Measurements from ENCODE around the gene STK39.

Gene STK39

GRCh38 chr2:168024459-168024858 lies 222.9 kb downstream of the STK39 start:
- Histone ChIP-seq H3K4me3 (ENCODE audit: low read depth, low read length) (no peak overlapping the region), H3K4me1 (ENCODE audit: control insufficient read depth in 1 of 2, insufficient read depth in 2 of 2, low read length in 2 of 2) (no peaks in the 10 kb centered on the region), H3K27me3 (ENCODE audit: insufficient read depth, low read length) (no peaks in the 10 kb centered on the region), H3K79me1 (ENCODE audit: low read length) (no peaks in the 10 kb centered on the region), H3K18ac (ENCODE audit: low read length) (no peak overlapping the region), H2AFZ (ENCODE audit: insufficient read depth, low read length, poor library complexity) (no peak overlapping the region), H3K36me3 (ENCODE audit: control insufficient read depth in 1 of 2, insufficient read depth in 2 of 2, low read length in 2 of 2) (no peaks in the 10 kb centered on the region), H2BK120ac (ENCODE audit: insufficient read depth, low read length, poor library complexity) (no peak overlapping the region), H3K4me2 (ENCODE audit: low read length) (no peak overlapping the region), H3K23ac (ENCODE audit: low read length) (no peak overlapping the region), H4K12ac (ENCODE audit: low read depth, low read length) (no peak overlapping the region), H4K8ac (ENCODE audit: low read depth, low read length) (no peak overlapping the region), H3K14ac (ENCODE audit: low read length) (no peak overlapping the region), H2AK5ac (ENCODE audit: low read length) (no peak overlapping the region), H3K9ac (ENCODE audit: low read length) (no peak overlapping the region), H2BK5ac (ENCODE audit: low read depth, low read length, poor library complexity) (no peak overlapping the region), H2BK12ac (ENCODE audit: low read length) (no peak overlapping the region), H3K4ac (ENCODE audit: low read depth, low read length) (no peak overlapping the region), H3K79me2 (ENCODE audit: control insufficient read depth, insufficient read depth, low read length, poor library complexity) (no peaks in the 10 kb centered on the region), H4K91ac (ENCODE audit: low read depth, low read length) (no peak overlapping the region), H3K9me3 (ENCODE audit: insufficient read depth, low read depth, low read length) (no peaks in the 10 kb centered on the region), H3K27ac (ENCODE audit: low read depth, low read length) (no peak overlapping the region)
- WGBS (ENCODE audit: extremely low coverage, insufficient coverage, insufficient read length): no CpG with 5 or more reads among the region's 4 CpGs
- DNase-seq: no peak

GRCh38 chr2:168021800-168022587 lies 225.4 kb downstream of the STK39 start:
- no peaks in the 10 kb centered on the region for H3K36me3 ChIP-seq (ENCODE audit: control insufficient read depth in 1 of 2, insufficient read depth in 2 of 2, low read length in 2 of 2)
- no peak overlapping the region for H3K4ac ChIP-seq (ENCODE audit: low read depth, low read length)
- H3K9me3 ChIP-seq (ENCODE audit: insufficient read depth, low read depth, low read length): no peaks in the 10 kb centered on the region
- no peaks in the 10 kb centered on the region for H3K4me1 ChIP-seq (ENCODE audit: control insufficient read depth in 1 of 2, insufficient read depth in 2 of 2, low read length in 2 of 2)
- H2BK120ac ChIP-seq (ENCODE audit: insufficient read depth, low read length, poor library complexity): no peak overlapping the region
- H3K27me3 ChIP-seq (ENCODE audit: insufficient read depth, low read length): no peaks in the 10 kb centered on the region
- no peak overlapping the region for H3K18ac ChIP-seq (ENCODE audit: low read length)
- no peak overlapping the region for H3K4me3 ChIP-seq (ENCODE audit: low read depth, low read length)
- no peak overlapping the region for H2AK5ac ChIP-seq (ENCODE audit: low read length)
- no peak overlapping the region for H2AFZ ChIP-seq (ENCODE audit: insufficient read depth, low read length, poor library complexity)
- no peak overlapping the region for H3K27ac ChIP-seq (ENCODE audit: low read depth, low read length)
- no peak overlapping the region for H3K9ac ChIP-seq (ENCODE audit: low read length)
- no peak overlapping the region for H4K12ac ChIP-seq (ENCODE audit: low read depth, low read length)
- H2BK5ac ChIP-seq (ENCODE audit: low read depth, low read length, poor library complexity): no peak overlapping the region
- no peak overlapping the region for H3K23ac ChIP-seq (ENCODE audit: low read length)
- H4K8ac ChIP-seq (ENCODE audit: low read depth, low read length): no peak overlapping the region
- DNase-seq: no peak
- no peak overlapping the region for H4K91ac ChIP-seq (ENCODE audit: low read depth, low read length)
- no peaks in the 10 kb centered on the region for H3K79me1 ChIP-seq (ENCODE audit: low read length)
- no peak overlapping the region for H2BK12ac ChIP-seq (ENCODE audit: low read length)
- no peaks in the 10 kb centered on the region for H3K79me2 ChIP-seq (ENCODE audit: control insufficient read depth, insufficient read depth, low read length, poor library complexity)
- no peak overlapping the region for H3K14ac ChIP-seq (ENCODE audit: low read length)
- no peak overlapping the region for H3K4me2 ChIP-seq (ENCODE audit: low read length)

GRCh38 chr2:168015274-168015953 lies 232.0 kb downstream of the STK39 start:
- H3K4me3 ChIP-seq (ENCODE audit: low read depth, low read length): no peak overlapping the region
- H3K4me1 ChIP-seq (ENCODE audit: control insufficient read depth in 1 of 2, insufficient read depth in 2 of 2, low read length in 2 of 2): no peaks in the 10 kb centered on the region
- no peak overlapping the region for H3K14ac ChIP-seq (ENCODE audit: low read length)
- H3K18ac ChIP-seq (ENCODE audit: low read length): no peak overlapping the region
- H2BK120ac ChIP-seq (ENCODE audit: insufficient read depth, low read length, poor library complexity): no peak overlapping the region
- no peak overlapping the region for H2AFZ ChIP-seq (ENCODE audit: insufficient read depth, low read length, poor library complexity)
- H3K79me1 ChIP-seq (ENCODE audit: low read length): no peaks in the 10 kb centered on the region
- H3K27me3 ChIP-seq (ENCODE audit: insufficient read depth, low read length): no peaks in the 10 kb centered on the region
- no peak for DNase-seq
- no peak overlapping the region for H3K4ac ChIP-seq (ENCODE audit: low read depth, low read length)
- H3K36me3 ChIP-seq (ENCODE audit: control insufficient read depth in 1 of 2, insufficient read depth in 2 of 2, low read length in 2 of 2): no peaks in the 10 kb centered on the region
- no peak overlapping the region for H3K23ac ChIP-seq (ENCODE audit: low read length)
- no peak overlapping the region for H3K4me2 ChIP-seq (ENCODE audit: low read length)
- no peak overlapping the region for H2BK5ac ChIP-seq (ENCODE audit: low read depth, low read length, poor library complexity)
- no CpG with 5 or more reads among the region's 3 CpGs for WGBS (ENCODE audit: extremely low coverage, insufficient coverage, insufficient read length)
- H3K79me2 ChIP-seq (ENCODE audit: control insufficient read depth, insufficient read depth, low read length, poor library complexity): no peaks in the 10 kb centered on the region
- no peak overlapping the region for H3K9ac ChIP-seq (ENCODE audit: low read length)
- H4K91ac ChIP-seq (ENCODE audit: low read depth, low read length): no peak overlapping the region
- no peak overlapping the region for H3K27ac ChIP-seq (ENCODE audit: low read depth, low read length)
- H2AK5ac ChIP-seq (ENCODE audit: low read length): no peak overlapping the region
- H3K9me3 ChIP-seq (ENCODE audit: insufficient read depth, low read depth, low read length): no peaks in the 10 kb centered on the region
- H2BK12ac ChIP-seq (ENCODE audit: low read length): no peak overlapping the region
- no peak overlapping the region for H4K8ac ChIP-seq (ENCODE audit: low read depth, low read length)
- H4K12ac ChIP-seq (ENCODE audit: low read depth, low read length): no peak overlapping the region

- no CpG with 5 or more reads among the region's 1 CpG for WGBS (ENCODE audit: extremely low coverage, insufficient coverage, insufficient read length)
- no peak overlapping the region for H3K4me3 ChIP-seq (ENCODE audit: low read depth, low read length)
- no peaks in the 10 kb centered on the region for H3K9me3 ChIP-seq (ENCODE audit: insufficient read depth, low read depth, low read length)
- no peak for DNase-seq
- H3K18ac ChIP-seq (ENCODE audit: low read length): no peak overlapping the region
- no peaks in the 10 kb centered on the region for H3K27me3 ChIP-seq (ENCODE audit: insufficient read depth, low read length)
- no peak overlapping the region for H3K9ac ChIP-seq (ENCODE audit: low read length)
- H4K91ac ChIP-seq (ENCODE audit: low read depth, low read length): no peak overlapping the region
- no peak overlapping the region for H4K12ac ChIP-seq (ENCODE audit: low read depth, low read length)
- no peak overlapping the region for H2BK120ac ChIP-seq (ENCODE audit: insufficient read depth, low read length, poor library complexity)
- H3K14ac ChIP-seq (ENCODE audit: low read length): no peak overlapping the region
- H3K36me3 ChIP-seq (ENCODE audit: control insufficient read depth in 1 of 2, insufficient read depth in 2 of 2, low read length in 2 of 2): no peaks in the 10 kb centered on the region
- H2BK12ac ChIP-seq (ENCODE audit: low read length): no peak overlapping the region
- no peak overlapping the region for H3K27ac ChIP-seq (ENCODE audit: low read depth, low read length)
- no peak overlapping the region for H2AK5ac ChIP-seq (ENCODE audit: low read length)
- H2BK5ac ChIP-seq (ENCODE audit: low read depth, low read length, poor library complexity): no peak overlapping the region
- no peaks in the 10 kb centered on the region for H3K79me2 ChIP-seq (ENCODE audit: control insufficient read depth, insufficient read depth, low read length, poor library complexity)
- H3K4ac ChIP-seq (ENCODE audit: low read depth, low read length): no peak overlapping the region
- H3K4me2 ChIP-seq (ENCODE audit: low read length): no peak overlapping the region
- no peak overlapping the region for H2AFZ ChIP-seq (ENCODE audit: insufficient read depth, low read length, poor library complexity)
- no peaks in the 10 kb centered on the region for H3K4me1 ChIP-seq (ENCODE audit: control insufficient read depth in 1 of 2, insufficient read depth in 2 of 2, low read length in 2 of 2)
- H3K23ac ChIP-seq (ENCODE audit: low read length): no peak overlapping the region
- H4K8ac ChIP-seq (ENCODE audit: low read depth, low read length): no peak overlapping the region
- no peaks in the 10 kb centered on the region for H3K79me1 ChIP-seq (ENCODE audit: low read length)
Observed at GRCh38 chr2:168009900-168010299, 237.5 kb downstream of the STK39 start.

Measured in trophoblast cell (in vitro differentiated cells and primary cell).